NT2/D1 (cell line): ENCODE data around the gene FBXO28.

ENCODE experiments used
- YY1 ChIP-seq: IDR thresholded peaks from 2 replicates; pipeline ENCODE4 v1.6.1; 2011; ENCODE audit not compliant: insufficient read length, insufficient read depth
- ZNF274 ChIP-seq: IDR thresholded peaks from 2 replicates; pipeline ENCODE4 v1.6.1; 2011; ENCODE audit warnings: mild to moderate bottlenecking, low read depth, low read length

- TF ChIP-seq YY1 (no peak), ZNF274 (no peak)
Measured at GRCh38 chr1:224198572-224198971, 84.7 kb downstream of the FBXO28 start.
